ENCODE data around the gene XRN2.

Gene XRN2

GRCh38 chr20:21430020-21430419, 126.9 kb downstream of the XRN2 start:
- Histone ChIP-seq H3K27me3 (ENCODE audit: control insufficient read depth, insufficient read depth, low read length) (no peaks in the 10 kb centered on the region), H3K4me1 (ENCODE audit: control insufficient read depth, insufficient read depth, low read length) (no peaks in the 10 kb centered on the region), H3K36me3 (ENCODE audit: control insufficient read depth, insufficient read depth, low read length) (no peaks in the 10 kb centered on the region), H3K9ac (ENCODE audit: low read length) (no peak overlapping the region), H3K4me3 (ENCODE audit: low read length) (no peak overlapping the region), H3K9me3 (ENCODE audit: control insufficient read depth, low read length) (no peaks in the 10 kb centered on the region)

GRCh38 chr20:21432911-21433310, 129.8 kb downstream of the XRN2 start:
- no peaks in the 10 kb centered on the region for H3K36me3 ChIP-seq (ENCODE audit: control insufficient read depth, insufficient read depth, low read length)
- H3K4me3 ChIP-seq (ENCODE audit: low read length): no peak overlapping the region
- H3K9ac ChIP-seq (ENCODE audit: low read length): no peak overlapping the region
- no peaks in the 10 kb centered on the region for H3K4me1 ChIP-seq (ENCODE audit: control insufficient read depth, insufficient read depth, low read length)
- no peaks in the 10 kb centered on the region for H3K9me3 ChIP-seq (ENCODE audit: control insufficient read depth, low read length)
- H3K27me3 ChIP-seq (ENCODE audit: control insufficient read depth, insufficient read depth, low read length): no peaks in the 10 kb centered on the region

GRCh38 chr20:21433329-21433890, 130.3 kb downstream of the XRN2 start:
- H3K4me1 ChIP-seq (ENCODE audit: control insufficient read depth, insufficient read depth, low read length): no peaks in the 10 kb centered on the region
- no peaks in the 10 kb centered on the region for H3K9me3 ChIP-seq (ENCODE audit: control insufficient read depth, low read length)
- H3K27me3 ChIP-seq (ENCODE audit: control insufficient read depth, insufficient read depth, low read length): no peaks in the 10 kb centered on the region
- no peak overlapping the region for H3K9ac ChIP-seq (ENCODE audit: low read length)
- H3K4me3 ChIP-seq (ENCODE audit: low read length): no peak overlapping the region
- no peaks in the 10 kb centered on the region for H3K36me3 ChIP-seq (ENCODE audit: control insufficient read depth, insufficient read depth, low read length)

GRCh38 chr20:21435576-21435975, 132.4 kb downstream of the XRN2 start:
- H3K4me3 ChIP-seq (ENCODE audit: low read length): no peak overlapping the region
- no peaks in the 10 kb centered on the region for H3K4me1 ChIP-seq (ENCODE audit: control insufficient read depth, insufficient read depth, low read length)
- no peaks in the 10 kb centered on the region for H3K9me3 ChIP-seq (ENCODE audit: control insufficient read depth, low read length)
- no peaks in the 10 kb centered on the region for H3K27me3 ChIP-seq (ENCODE audit: control insufficient read depth, insufficient read depth, low read length)
- H3K9ac ChIP-seq (ENCODE audit: low read length): no peak overlapping the region
- no peaks in the 10 kb centered on the region for H3K36me3 ChIP-seq (ENCODE audit: control insufficient read depth, insufficient read depth, low read length)

GRCh38 chr20:21436205-21436604, 133.1 kb downstream of the XRN2 start:
- Histone ChIP-seq H3K27me3 (ENCODE audit: control insufficient read depth, insufficient read depth, low read length) (no peaks in the 10 kb centered on the region), H3K9me3 (ENCODE audit: control insufficient read depth, low read length) (no peaks in the 10 kb centered on the region), H3K4me1 (ENCODE audit: control insufficient read depth, insufficient read depth, low read length) (no peaks in the 10 kb centered on the region), H3K9ac (ENCODE audit: low read length) (no peak overlapping the region), H3K36me3 (ENCODE audit: control insufficient read depth, insufficient read depth, low read length) (no peaks in the 10 kb centered on the region), H3K4me3 (ENCODE audit: low read length) (no peak overlapping the region)

GRCh38 chr20:21437248-21437647, 134.1 kb downstream of the XRN2 start:
- Histone ChIP-seq H3K27me3 (ENCODE audit: control insufficient read depth, insufficient read depth, low read length) (no peaks in the 10 kb centered on the region), H3K9ac (ENCODE audit: low read length) (no peak overlapping the region), H3K4me1 (ENCODE audit: control insufficient read depth, insufficient read depth, low read length) (no peaks in the 10 kb centered on the region), H3K36me3 (ENCODE audit: control insufficient read depth, insufficient read depth, low read length) (no peaks in the 10 kb centered on the region), H3K9me3 (ENCODE audit: control insufficient read depth, low read length) (no peaks in the 10 kb centered on the region), H3K4me3 (ENCODE audit: low read length) (no peak overlapping the region)

- Histone ChIP-seq H3K27me3 (ENCODE audit: control insufficient read depth, insufficient read depth, low read length) (no peaks in the 10 kb centered on the region), H3K36me3 (ENCODE audit: control insufficient read depth, insufficient read depth, low read length) (no peaks in the 10 kb centered on the region), H3K9me3 (ENCODE audit: control insufficient read depth, low read length) (no peaks in the 10 kb centered on the region), H3K9ac (ENCODE audit: low read length) (no peak overlapping the region), H3K4me3 (ENCODE audit: low read length) (no peak overlapping the region), H3K4me1 (ENCODE audit: control insufficient read depth, insufficient read depth, low read length) (no peaks in the 10 kb centered on the region)
Measured at GRCh38 chr20:21437816-21438215, 134.7 kb downstream of the XRN2 start.

Data from mucosa of stomach (tissue), 1 donor.